Hepatocyte (in vitro differentiated cells): ENCODE measurements around the gene RUNX1.

Experiments used
- CTCF ChIP-seq: fragments of 200-600 bp; sonication (generic); IDR thresholded peaks from 2 replicates; pipeline ENCODE4 v1.5.1; 2016; ENCODE audit warnings: antibody characterized with exemption, mild to moderate bottlenecking; ENCODE audit not compliant: poor library complexity
- EZH2 ChIP-seq: fragments of 200-600 bp; sonication (generic); IDR thresholded peaks from 2 replicates; pipeline ENCODE4 v1.6.1; 2016; ENCODE audit warnings: antibody characterized with exemption, mild to moderate bottlenecking, borderline replicate concordance

GRCh38 chr21:35039595-35040289, 9.4 kb downstream of the RUNX1 start:
- TF ChIP-seq EZH2 (no peak), CTCF (no peak)
